Smooth muscle cell (in vitro differentiated cells): ENCODE results near the gene GMEB2. TPM values are rescaled to one million over a fixed set of nuclear protein-coding genes. Genes with fewer than 3 reads are reported as not detected.

Experiments
- DNase-seq: peaks from one replicate; lab custom pipeline; 2025; ENCODE audit not compliant: unreplicated experiment; lab: John Stamatoyannopoulos, UW
- H2AFZ ChIP-seq: fragments of 200-600 bp; sonication (generic); 2 replicates; pipeline ENCODE4 v1.6.0; 2016; ENCODE audit warnings: antibody characterized with exemption, low read depth, mild to moderate bottlenecking
- H3F3A ChIP-seq: fragments of 200-600 bp; sonication (generic); 2 replicates; pipeline ENCODE4 v1.6.0; 2017; ENCODE audit warnings: antibody characterized with exemption, low read depth
- H3K27ac ChIP-seq: fragments of 200-600 bp; sonication (generic); 2 replicates; pipeline ENCODE4 v1.5.1; 2016; ENCODE audit warnings: low read depth, mild to moderate bottlenecking
- H3K27me3 ChIP-seq: fragments of 200-600 bp; sonication (generic); 2 replicates; pipeline ENCODE4 v1.6.1; 2016; ENCODE audit warnings: low read depth, mild to moderate bottlenecking
- H3K36me3 ChIP-seq: fragments of 200-600 bp; sonication (generic); 2 replicates; pipeline ENCODE4 v1.5.1; 2016; ENCODE audit warnings: low read depth
- H3K4me1 ChIP-seq: fragments of 200-600 bp; sonication (generic); 2 replicates; pipeline ENCODE4 v1.5.1; 2016; ENCODE audit warnings: low read depth
- H3K4me2 ChIP-seq: fragments of 200-600 bp; sonication (generic); 2 replicates; pipeline ENCODE4 v1.6.0; 2016; ENCODE audit warnings: mild to moderate bottlenecking
- H3K4me3 ChIP-seq: fragments of 200-600 bp; sonication (generic); 2 replicates; pipeline ENCODE4 v1.5.1; 2016; ENCODE audit warnings: mild to moderate bottlenecking
- H3K79me2 ChIP-seq: fragments of 200-600 bp; sonication (generic); 2 replicates; pipeline ENCODE4 v1.6.0; 2016; ENCODE audit warnings: low read depth, mild to moderate bottlenecking
- H3K9ac ChIP-seq: fragments of 200-600 bp; sonication (generic); 2 replicates; pipeline ENCODE4 v1.6.0; 2016; ENCODE audit warnings: low read depth
- H3K9me3 ChIP-seq: fragments of 200-600 bp; sonication (generic); replicated peaks from 2 replicates; pipeline ENCODE4 v1.5.1; 2016; ENCODE audit warnings: low read depth
- H4K20me1 ChIP-seq: fragments of 200-600 bp; sonication (generic); 2 replicates; pipeline ENCODE4 v1.6.0; 2016; ENCODE audit warnings: low read depth
- CTCF ChIP-seq: fragments of 200-600 bp; sonication (generic); IDR thresholded peaks from 2 replicates; pipeline ENCODE4 v1.5.1; 2017; ENCODE audit warnings: borderline replicate concordance, mild to moderate bottlenecking, antibody characterized with exemption; ENCODE audit not compliant: insufficient read depth, poor library complexity, severe bottlenecking
- WGBS: methylation state at CpG from one replicate; pipeline ENCODE4 v1.1.7; 2016; ENCODE audit warnings: low lambda C conversion rate; 5-methylcytosine and 5-hydroxymethylcytosine counted together
- polyA plus RNA-seq: library from polyadenylated mRNA; unstranded; fragments of >200 nt; fragmentation: Nextera tagmentation; extraction: Ambion mirVana; gene quantifications from 2 replicates; pipeline ENCODE4 v1.2.1, GENCODE V29; 2016
- total RNA-seq: library from RNA; depleted of rRNA; stranded (reverse); fragments of >200 nt; gene quantifications from 2 replicates; pipeline ENCODE4 v1.2.3, GENCODE V29; 2014

GMEB2 gene
- total and polyA plus RNA-seq, 2 experiments from 2014 or later = 8.9 to 11.3 TPM

DNA sequence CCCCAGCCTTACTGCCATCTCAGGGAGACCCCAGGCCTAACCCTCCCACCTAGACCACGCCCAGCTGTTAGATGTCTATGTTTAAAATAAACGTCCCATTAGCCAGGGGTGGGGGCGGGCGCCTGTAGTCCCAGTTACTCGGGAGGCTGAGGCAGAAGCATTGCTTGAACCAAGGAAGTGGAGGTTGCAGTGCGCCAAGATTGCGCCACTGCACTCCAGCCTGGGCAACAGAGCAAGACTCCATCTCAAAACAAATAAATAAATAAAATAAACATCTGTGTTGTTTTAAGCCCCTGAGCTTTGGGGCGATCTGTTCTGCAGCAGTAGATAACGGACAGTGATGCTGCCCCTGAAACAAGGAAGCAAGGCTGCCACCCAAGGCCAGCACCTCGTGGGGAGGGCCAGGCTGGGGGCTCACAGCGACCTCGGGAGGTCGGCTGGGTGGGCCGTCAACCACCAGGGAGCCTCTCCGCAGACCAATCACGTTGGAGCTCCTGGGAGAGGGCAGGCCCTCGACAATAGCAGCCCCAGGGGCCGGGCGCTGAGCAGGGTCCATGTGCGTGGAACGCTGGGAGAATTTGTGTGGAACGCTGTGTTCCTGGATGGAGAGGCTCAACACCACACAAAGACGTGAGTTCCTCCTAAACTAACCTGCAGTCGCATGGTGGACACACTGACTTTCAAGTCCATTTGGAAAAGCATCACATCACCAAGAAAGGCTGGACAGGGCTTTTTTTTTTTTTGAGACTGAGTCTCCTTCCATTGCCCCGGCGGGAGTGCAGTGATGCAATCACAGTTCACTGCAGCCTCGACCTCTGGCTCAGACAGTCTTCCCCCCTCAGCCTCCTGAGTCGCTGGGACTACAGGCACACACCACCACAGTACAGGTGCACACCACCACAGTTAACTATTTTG is 51.8 kb downstream of the GMEB2 start:
- no peaks in the 10 kb centered on the region for H4K20me1 ChIP-seq
- no peak overlapping the region for H3K27ac ChIP-seq
- no peak for DNase-seq
- no peaks in the 10 kb centered on the region for H3K36me3 ChIP-seq
- TF ChIP-seq CTCF = no peak
- H3K9me3 ChIP-seq = no peaks in the 10 kb centered on the region
- H3K79me2 ChIP-seq = no peaks in the 10 kb centered on the region
- H3K9ac ChIP-seq = no peak overlapping the region
- WGBS = 85% methylated on average over 28 of the region's 28 CpGs
- no peak overlapping the region for H3K4me3 ChIP-seq
- H2AFZ ChIP-seq = no peak overlapping the region
- H3F3A ChIP-seq = no peaks in the 10 kb centered on the region
- no peaks in the 10 kb centered on the region for H3K27me3 ChIP-seq
- H3K4me2 ChIP-seq = peak overlapping the region; percentile 99
- H3K4me1 ChIP-seq = peaks cover 4% of the 10 kb centered on the region

DNA sequence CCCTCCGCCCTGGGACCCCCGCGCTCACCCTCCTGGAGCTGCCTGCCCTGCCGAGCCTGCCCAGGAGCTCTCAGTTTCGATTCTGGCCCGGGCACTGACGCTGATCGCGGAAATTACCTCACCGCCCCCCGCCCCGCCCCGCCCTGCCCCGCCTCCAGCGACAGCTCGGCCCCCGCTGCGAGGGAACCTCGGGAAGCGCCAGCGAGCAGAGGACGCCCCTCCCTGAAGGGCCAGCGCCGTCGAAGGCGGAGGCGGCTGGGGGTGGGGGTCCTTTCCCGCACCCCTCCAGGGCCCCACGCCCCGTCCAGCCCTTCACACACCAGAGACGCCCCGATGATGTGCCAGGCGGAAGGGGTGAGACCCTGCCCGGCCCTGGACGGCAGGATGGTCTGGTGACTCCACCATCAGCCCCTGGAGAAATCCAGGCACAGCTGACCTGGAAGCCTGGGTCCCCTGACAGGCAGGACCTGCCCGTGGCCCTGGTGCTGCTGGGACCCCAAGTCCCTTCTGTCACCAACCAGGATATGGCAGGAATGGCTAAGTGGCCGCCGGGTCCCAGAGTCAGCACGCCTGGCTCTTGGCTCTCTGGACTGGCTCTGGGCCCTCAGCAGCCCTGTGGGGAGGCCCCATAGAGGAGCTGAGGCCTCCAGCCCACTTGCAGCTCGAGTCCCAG is 52.6 kb downstream of the GMEB2 start, which contains the start of gene HELZ2:
HELZ2 (minus strand) TSS at position 84 of the 673 bp plus-strand sequence. CDS start 1,854 bp downstream, outside the sequence.
- no peaks in the 10 kb centered on the region for H3K9me3 ChIP-seq
- 30% methylated on average over 12 of the region's 40 CpGs for WGBS

GRCh38 chr20:63573647-63574131 is 53.2 kb downstream of the GMEB2 start:
- TF ChIP-seq CTCF = no peak
- Histone ChIP-seq H3K36me3 (no peaks in the 10 kb centered on the region), H3K4me3 (peak overlapping the region; percentile 83), H3K27ac (no peak overlapping the region), H3K4me2 (peak overlapping the region; percentile 99), H3K79me2 (no peaks in the 10 kb centered on the region), H3K27me3 (no peaks in the 10 kb centered on the region), H3K4me1 (peaks cover 4% of the 10 kb centered on the region), H3F3A (no peaks in the 10 kb centered on the region), H4K20me1 (no peaks in the 10 kb centered on the region), H3K9me3 (no peaks in the 10 kb centered on the region), H3K9ac (peak overlapping the region; percentile 91), H2AFZ (no peak overlapping the region)
- no peak for DNase-seq
- 12% methylated on average over 16 of the region's 24 CpGs for WGBS

More for the DNA sequence above, 52.6 kb downstream of the GMEB2 start, which contains the start of gene HELZ2:
- H3K9ac ChIP-seq = peak within 1 kb of the TSS; percentile 91
- H2AFZ ChIP-seq = no peak within 1 kb of the TSS
- peaks cover 4% of the 10 kb centered on the region for H3K4me1 ChIP-seq
- H3K4me3 ChIP-seq = peak within 1 kb of the TSS; percentile 83
- H3K79me2 ChIP-seq = no peaks in the 10 kb centered on the region
- H4K20me1 ChIP-seq = no peaks in the 10 kb centered on the region
- no peaks in the 10 kb centered on the region for H3K27me3 ChIP-seq
- peak within 1 kb of the TSS; percentile 99 for H3K4me2 ChIP-seq
- no peak for TF ChIP-seq CTCF
- H3F3A ChIP-seq = no peaks in the 10 kb centered on the region
- peak within 1 kb of the TSS; percentile 24 for H3K27ac ChIP-seq
- peak; percentile 56 for DNase-seq
- no peaks in the 10 kb centered on the region for H3K36me3 ChIP-seq
